ENCODE data around the gene ANKRD44. TPM values are rescaled to one million over a fixed set of nuclear protein-coding genes. Genes with fewer than 3 reads are reported as not detected.

The ANKRD44 gene
- total and polyA plus RNA-seq, 2 of the 8 experiments (the other 6 are each of a cell fraction or from before 2014, with no cell fraction given): 1.2 to 1.3 TPM

DNA sequence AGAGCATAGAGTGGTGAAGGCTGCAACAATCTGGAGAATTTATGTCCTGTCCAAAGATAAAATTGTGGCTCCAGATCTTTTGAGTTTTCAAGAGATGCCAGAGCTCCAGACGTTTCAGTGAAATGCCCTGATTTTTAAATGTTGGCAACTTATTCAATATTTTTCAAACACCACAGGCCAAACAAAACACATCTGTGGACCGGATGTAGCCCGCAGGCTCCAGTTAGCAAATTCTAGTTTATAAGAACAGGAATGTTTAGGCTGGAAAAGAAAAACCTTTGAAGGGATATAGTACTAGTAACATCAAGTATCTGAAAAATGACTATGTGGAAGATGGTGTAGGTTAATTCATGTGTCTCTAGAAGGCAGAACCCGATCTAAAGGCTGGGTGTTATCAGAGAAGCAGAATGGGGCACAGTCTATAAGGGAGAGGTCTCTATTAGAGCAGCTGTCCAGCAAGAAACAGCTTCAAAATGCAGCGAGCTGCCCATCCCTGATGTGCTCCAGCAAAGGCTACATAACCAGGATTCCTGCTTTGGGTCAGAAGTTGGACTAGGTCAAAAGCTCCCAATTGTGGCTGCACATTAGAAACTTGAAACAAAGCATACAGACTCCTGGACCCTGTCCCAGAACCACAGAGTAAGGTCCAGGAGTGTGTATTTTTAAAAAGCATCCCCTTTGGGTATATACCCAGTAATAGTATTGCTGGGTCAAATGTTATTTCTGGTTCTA lies 105.9 kb downstream of the ANKRD44 start:
- H3K4me1 ChIP-seq (replicated peaks in 1 of 4; ENCODE audit: control insufficient read depth in 3 of 4, insufficient read depth in 4 of 4, low read length in 3 of 4): no peaks in the 10 kb centered on the region
- FAIRE-seq (no peak), DNase-seq (ENCODE audit: low read depth in 1 of 2, low spot score in 2 of 2) (no peak)
- H3K9ac ChIP-seq (replicated peaks in 1 of 4; ENCODE audit: extremely low read depth in 1 of 4, low read depth in 3 of 4, low read length in 3 of 4): no peak overlapping the region
- H4K5ac ChIP-seq (ENCODE audit: insufficient read length, low read depth, low read length): no peak overlapping the region
- no peak overlapping the region for H2AFZ ChIP-seq (ENCODE audit: low read length)
- no peak overlapping the region for H3K4me2 ChIP-seq (ENCODE audit: insufficient read depth in 1 of 2, low read depth in 2 of 2, low read length in 2 of 2)
- CTCF ChIA-PET (ENCODE audit: partially characterized antibody): interaction anchor here (0.6 to 10.8 kb wide), 3 partner anchors 14 to 249 kb away, joined by 3 to 63 read pairs (median 4); partner anchors contain the start of gene COQ10B
- no peak overlapping the region for H2BK5ac ChIP-seq (ENCODE audit: low read depth, low read length)
- no peaks in the 10 kb centered on the region for H3K9me3 ChIP-seq (ENCODE audit: insufficient read depth in 2 of 2, low read depth in 1 of 2, low read length in 1 of 2)
- no peaks in the 10 kb centered on the region for H3K23me2 ChIP-seq (ENCODE audit: low read depth, low read length)
- no peak overlapping the region for H2BK120ac ChIP-seq (replicated peaks; ENCODE audit: low read depth, low read length)
- H2BK12ac ChIP-seq (ENCODE audit: low read depth, low read length): no peak overlapping the region
- no peak overlapping the region for H3K56ac ChIP-seq (replicated peaks; ENCODE audit: insufficient read length, low read depth, low read length)
- H2BK20ac ChIP-seq (ENCODE audit: low read length): no peak overlapping the region
- no peaks in the 10 kb centered on the region for H3K36me3 ChIP-seq (ENCODE audit: control insufficient read depth in 2 of 4, insufficient read depth in 4 of 4, low read length in 3 of 4)
- H3K79me1 ChIP-seq (ENCODE audit: low read depth, low read length): no peaks in the 10 kb centered on the region
- no peak overlapping the region for H3K14ac ChIP-seq (ENCODE audit: insufficient read length)
- no peak overlapping the region for H4K91ac ChIP-seq (replicated peaks; ENCODE audit: insufficient read length, low read length)
- no peaks in the 10 kb centered on the region for H4K20me1 ChIP-seq (replicated peaks in 1 of 2; ENCODE audit: control insufficient read depth in 1 of 2, insufficient read depth in 2 of 2, low read length in 2 of 2)
- no peaks in the 10 kb centered on the region for H3K79me2 ChIP-seq (ENCODE audit: control insufficient read depth in 1 of 2, insufficient read depth in 2 of 2, low read length in 2 of 2)
- POLR2A ChIA-PET (ENCODE audit: partially characterized antibody): interaction anchor here (0.6 kb wide), 1 partner anchor 542 kb away, joined by 3 read pairs; no protein-coding TSS in a partner anchor
- H3K18ac ChIP-seq (ENCODE audit: extremely low read depth, low read length): no peak overlapping the region
- H3K27ac ChIP-seq (ENCODE audit: low read depth, low read length): no peak overlapping the region
- WGBS, 2 experiments (ENCODE audit: extremely low coverage in 1 of 2, insufficient coverage in 1 of 2, insufficient read length in 1 of 2, insufficient replicate concordance in 2 of 2, low coverage in 1 of 2, low lambda C conversion rate in 2 of 2, missing lambda C conversion rate in 1 of 2): 86% methylated on average over 5 of the region's 5 CpGs; no CpG with 5 or more reads in 1 of the 2 experiments
- no peak overlapping the region for H3K4me3 ChIP-seq (ENCODE audit: extremely low read depth in 1 of 4, insufficient read depth in 2 of 4, low read depth in 3 of 4, low read length in 4 of 4)
- H3K23ac ChIP-seq (ENCODE audit: insufficient read length): no peak overlapping the region
- no peak for TF ChIP-seq SP4 (IDR thresholded peaks at IDR 0.05; ENCODE audit: low read length)
- TF ChIP-seq BACH1 (IDR thresholded peaks at IDR 0.05; ENCODE audit: low read length): no peak
- no peak for TF ChIP-seq SRF (IDR thresholded peaks at IDR 0.05; ENCODE audit: low read depth, low read length)
- no peak for TF ChIP-seq SP1 (IDR thresholded peaks at IDR 0.05; ENCODE audit: low read depth, low read length)
- TF ChIP-seq BRCA1 (IDR thresholded peaks at IDR 0.05; ENCODE audit: low read depth, low read length): no peak
- TF ChIP-seq FOSL1 (IDR thresholded peaks at IDR 0.05; ENCODE audit: insufficient read depth, low read depth, low read length): no peak
- TF ChIP-seq GABPA (IDR thresholded peaks at IDR 0.05; ENCODE audit: borderline replicate concordance, insufficient read depth, low read length): no peak
- TF ChIP-seq ZNF274 (IDR thresholded peaks at IDR 0.05; ENCODE audit: borderline replicate concordance, extremely low read depth, low read length): no peak
- no peak for TF ChIP-seq GTF2F1 (IDR thresholded peaks at IDR 0.05; ENCODE audit: borderline replicate concordance, low read depth, low read length)
- no peak for TF ChIP-seq RNF2 (IDR thresholded peaks at IDR 0.05; ENCODE audit: borderline replicate concordance, low read depth, low read length, missing control alignments, poor library complexity, severe bottlenecking)
- TF ChIP-seq POLR2AphosphoS5 (IDR thresholded peaks at IDR 0.05; ENCODE audit: low read depth, low read length): no peak
- TF ChIP-seq CTBP2 (IDR thresholded peaks at IDR 0.05; ENCODE audit: borderline replicate concordance, insufficient read depth, insufficient read length, low read length): no peak
- no peak for TF ChIP-seq JUND (IDR thresholded peaks at IDR 0.05; ENCODE audit: low read length)
- H2AK5ac ChIP-seq (ENCODE audit: low read depth, low read length): no peak overlapping the region
- no peak overlapping the region for H3K4ac ChIP-seq (replicated peaks; ENCODE audit: insufficient read length, low read depth, low read length)
- H4K8ac ChIP-seq (ENCODE audit: extremely low read depth, insufficient read depth, low read length): no peak overlapping the region
- peaks cover 0 to 1% (median 0%) of the 10 kb centered on the region in 4 experiments; a peak in 1 of 7 replicates for H3K27me3 ChIP-seq (replicated peaks in 1 of 4; ENCODE audit: control insufficient read depth in 3 of 4, extremely low read depth in 1 of 4, insufficient read depth in 3 of 4, low read length in 3 of 4)
- H2BK15ac ChIP-seq (ENCODE audit: low read length): no peak overlapping the region

All from H1 (cell line).